ENCODE measurements around the gene TNNT3.

DNA sequence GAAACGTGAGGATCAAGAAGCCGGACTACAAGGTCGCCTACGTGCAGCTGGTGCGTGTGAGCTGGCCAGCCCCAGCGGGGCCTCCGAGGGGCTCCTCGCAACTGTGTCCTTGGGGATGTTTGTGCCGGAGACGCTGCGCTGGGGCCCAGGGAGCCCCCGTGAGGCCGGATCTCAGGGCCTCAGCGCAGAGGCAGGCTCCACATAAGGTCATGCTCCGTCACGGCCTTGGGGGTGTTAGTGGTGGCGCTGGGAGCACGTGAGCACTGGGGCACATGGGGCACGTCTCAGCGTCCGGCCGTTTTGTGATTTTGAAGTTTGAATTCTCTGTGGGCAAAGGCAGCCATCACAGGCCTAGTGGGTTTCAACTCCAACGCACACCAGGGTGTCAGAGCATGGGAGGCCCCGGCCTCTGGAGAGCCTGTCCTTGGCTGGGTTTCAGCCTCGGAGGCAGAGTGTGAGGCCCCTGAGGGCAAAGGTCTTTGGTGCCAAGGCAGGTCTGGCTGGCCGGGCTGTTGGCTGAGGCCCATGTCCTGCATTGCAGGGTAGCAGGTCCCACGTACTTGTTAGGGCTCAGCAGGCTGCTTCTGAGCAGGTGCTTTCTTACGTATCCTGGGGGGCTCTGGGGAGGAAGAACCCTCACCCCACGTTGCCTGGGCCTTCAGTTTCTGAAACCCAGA is 33.4 kb downstream of the TNNT3 start:
- TF ChIP-seq, protein P1, sequence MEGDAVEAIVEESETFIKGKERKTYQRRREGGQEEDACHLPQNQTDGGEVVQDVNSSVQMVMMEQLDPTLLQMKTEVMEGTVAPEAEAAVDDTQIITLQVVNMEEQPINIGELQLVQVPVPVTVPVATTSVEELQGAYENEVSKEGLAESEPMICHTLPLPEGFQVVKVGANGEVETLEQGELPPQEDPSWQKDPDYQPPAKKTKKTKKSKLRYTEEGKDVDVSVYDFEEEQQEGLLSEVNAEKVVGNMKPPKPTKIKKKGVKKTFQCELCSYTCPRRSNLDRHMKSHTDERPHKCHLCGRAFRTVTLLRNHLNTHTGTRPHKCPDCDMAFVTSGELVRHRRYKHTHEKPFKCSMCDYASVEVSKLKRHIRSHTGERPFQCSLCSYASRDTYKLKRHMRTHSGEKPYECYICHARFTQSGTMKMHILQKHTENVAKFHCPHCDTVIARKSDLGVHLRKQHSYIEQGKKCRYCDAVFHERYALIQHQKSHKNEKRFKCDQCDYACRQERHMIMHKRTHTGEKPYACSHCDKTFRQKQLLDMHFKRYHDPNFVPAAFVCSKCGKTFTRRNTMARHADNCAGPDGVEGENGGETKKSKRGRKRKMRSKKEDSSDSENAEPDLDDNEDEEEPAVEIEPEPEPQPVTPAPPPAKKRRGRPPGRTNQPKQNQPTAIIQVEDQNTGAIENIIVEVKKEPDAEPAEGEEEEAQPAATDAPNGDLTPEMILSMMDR (IDR thresholded peaks at IDR 0.05): no peak
- no peak for TF ChIP-seq POLR2A (IDR thresholded peaks at IDR 0.05)
